Activated naive CD8-positive, alpha-beta T cell treated with anti-CD3 and anti-CD28 coated beads for 36 hours (primary cell): ENCODE data around the gene SOX6. TPM values are rescaled to one million over a fixed set of nuclear protein-coding genes. Genes with fewer than 3 reads are reported as not detected.
"Not testable (repeated sequence)": the region's sequence is repeated elsewhere in the genome, so short reads cannot be mapped to it uniquely, and the experiment has no call there.

Source experiments
- DNase-seq: peaks from one replicate; pipeline ENCODE4 v3.0.0; 2021
- H3K27ac Mint-ChIP-seq: one replicate; pipeline ENCODE4 v1.8.0; 2022; ENCODE audit warnings: mild to moderate bottlenecking, moderate library complexity, mixed read lengths
- H3K27me3 Mint-ChIP-seq: one replicate; pipeline ENCODE4 v1.8.0; 2022; ENCODE audit warnings: mild to moderate bottlenecking, mixed read lengths
- H3K36me3 Mint-ChIP-seq: one replicate; pipeline ENCODE4 v1.8.0; 2021; ENCODE audit warnings: mild to moderate bottlenecking, mixed read lengths
- H3K4me1 Mint-ChIP-seq: one replicate; pipeline ENCODE4 v1.8.0; 2021; ENCODE audit warnings: mixed read lengths
- H3K4me3 Mint-ChIP-seq: one replicate; pipeline ENCODE4 v1.8.0; 2022; ENCODE audit warnings: mild to moderate bottlenecking, moderate library complexity, mixed read lengths
- H3K9me3 Mint-ChIP-seq: one replicate; pipeline ENCODE4 v1.8.0; 2022; ENCODE audit warnings: mixed read lengths
- total RNA-seq, 2 experiments: library from RNA; stranded (reverse); gene quantifications; one replicate each; pipeline ENCODE4 v1.2.3, GENCODE V29; 2021

Gene SOX6
- under 1 TPM in 1 of 2 experiments, not detected in 1; 0.04 TPM for total RNA-seq

GRCh38 chr11:16356057-16356760 lies at the start of gene SOX6:
Gene SOX6, minus strand, starts transcription at chr11:16356546. Its CDS starts 15,298 bp downstream, at chr11:16341248.
- DNase-seq: no peak
- Mint-ChIP-seq H3K36me3 (no peaks in the 10 kb centered on the region), H3K4me1 (no peaks in the 10 kb centered on the region), H3K9me3 (no peaks in the 10 kb centered on the region), H3K27ac (no peak within 1 kb of the TSS), H3K4me3 (no peak within 1 kb of the TSS), H3K27me3 (no peaks in the 10 kb centered on the region)

DNA sequence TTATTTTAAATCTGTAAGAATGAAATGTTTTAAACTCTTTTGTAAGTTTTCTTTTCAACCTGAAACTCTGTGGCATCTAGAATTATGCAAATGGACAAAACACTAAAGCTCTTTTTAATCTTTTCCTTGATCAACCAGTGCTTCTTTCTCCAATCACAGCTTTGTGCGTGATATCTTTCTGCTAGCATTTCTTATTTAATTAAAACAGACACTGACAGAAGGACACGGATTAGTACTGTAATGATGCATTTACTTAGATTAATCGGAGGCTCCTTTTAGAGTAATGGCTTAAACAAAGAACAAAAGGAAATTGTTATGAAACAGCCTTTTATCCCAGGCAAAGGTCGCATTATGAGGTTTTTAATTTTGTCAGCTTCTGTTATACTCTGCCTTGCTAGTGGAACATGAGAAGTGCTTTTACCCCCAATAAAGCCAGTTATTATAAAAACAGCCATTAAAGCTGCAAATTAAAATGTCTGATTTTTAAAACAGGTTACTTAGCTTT lies 48.5 kb upstream of the SOX6 start:
- Mint-ChIP-seq H3K27me3 (no peaks in the 10 kb centered on the region), H3K9me3 (peaks cover 3% of the 10 kb centered on the region), H3K4me1 (no peaks in the 10 kb centered on the region), H3K4me3 (no peak overlapping the region), H3K27ac (no peak overlapping the region), H3K36me3 (no peaks in the 10 kb centered on the region)
- no peak for DNase-seq

DNA sequence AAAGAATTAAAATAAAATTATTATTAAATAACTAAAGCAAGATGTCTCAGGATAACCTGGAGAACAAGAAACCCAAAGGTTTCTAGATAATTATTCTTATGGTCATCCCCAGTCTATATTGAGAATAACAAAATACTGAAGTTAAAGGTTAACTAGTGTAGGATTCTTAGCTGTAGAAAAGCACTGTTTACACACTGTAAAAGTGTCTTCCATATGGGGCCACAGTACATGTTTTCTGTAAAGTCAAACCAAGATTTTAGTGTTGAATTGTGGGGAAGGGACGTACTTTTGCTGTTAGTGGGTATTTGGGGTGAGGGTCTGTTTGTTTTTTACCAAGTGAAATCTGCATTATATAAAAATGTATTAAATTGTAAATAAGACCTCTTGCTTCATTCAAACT lies 47.5 kb upstream of the SOX6 start:
- Mint-ChIP-seq H3K9me3 (peaks cover 3% of the 10 kb centered on the region), H3K4me1 (no peaks in the 10 kb centered on the region), H3K36me3 (no peaks in the 10 kb centered on the region), H3K4me3 (no peak overlapping the region), H3K27ac (no peak overlapping the region), H3K27me3 (no peaks in the 10 kb centered on the region)
- DNase-seq: no peak

DNA sequence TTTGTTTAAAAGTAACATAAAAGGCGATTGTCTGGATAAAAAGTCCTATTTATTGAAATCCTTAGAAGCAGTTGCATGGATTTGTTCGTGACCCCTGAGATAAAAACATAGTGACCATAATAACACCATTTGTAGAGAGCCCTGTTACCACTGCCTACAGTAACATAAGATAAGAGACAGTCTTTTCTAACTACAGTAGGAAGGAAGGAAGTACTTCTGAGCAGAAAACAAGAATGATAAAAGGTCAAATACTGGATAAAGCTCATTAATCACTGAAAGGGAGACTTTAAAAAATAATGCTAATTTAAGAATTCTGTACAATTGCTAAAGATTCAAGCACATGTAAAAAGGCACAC lies 47.1 kb upstream of the SOX6 start:
- Mint-ChIP-seq H3K27me3 (no peaks in the 10 kb centered on the region), H3K9me3 (peaks cover 3% of the 10 kb centered on the region)
- no peak for DNase-seq

GRCh38 chr11:16402654-16403447 lies 46.5 kb upstream of the SOX6 start:
- Mint-ChIP-seq H3K4me1 (no peaks in the 10 kb centered on the region), H3K4me3 (no peak overlapping the region), H3K9me3 (peaks cover 3% of the 10 kb centered on the region), H3K27ac (no peak overlapping the region), H3K36me3 (no peaks in the 10 kb centered on the region), H3K27me3 (no peaks in the 10 kb centered on the region)
- no peak for DNase-seq

More for the DNA sequence above, 47.1 kb upstream of the SOX6 start:
- Mint-ChIP-seq H3K4me1 (no peaks in the 10 kb centered on the region), H3K27ac (no peak overlapping the region), H3K4me3 (no peak overlapping the region), H3K36me3 (no peaks in the 10 kb centered on the region)

DNA sequence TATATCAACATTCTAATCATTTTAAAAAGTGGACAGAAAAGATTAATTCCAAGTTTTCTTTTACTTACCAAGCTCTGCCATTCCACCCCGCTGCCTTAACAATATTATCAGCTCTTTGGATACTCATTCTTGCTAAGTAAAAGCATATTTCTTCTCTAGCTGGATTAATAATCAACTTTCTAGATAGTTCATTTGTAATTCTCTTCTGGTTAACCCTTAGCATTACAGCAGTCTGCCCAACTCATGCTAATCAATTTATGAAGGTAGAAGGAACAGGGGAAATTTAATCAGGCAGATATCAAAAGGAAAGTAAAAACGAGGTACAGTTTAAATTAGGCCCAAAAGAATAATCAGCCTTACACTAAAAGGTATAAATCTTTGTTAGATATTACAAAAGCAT lies 41.0 kb upstream of the SOX6 start:
- DNase-seq: no peak
- no peak overlapping the region for H3K4me3 Mint-ChIP-seq
- H3K36me3 Mint-ChIP-seq: no peaks in the 10 kb centered on the region
- no peak overlapping the region for H3K27ac Mint-ChIP-seq
- H3K4me1 Mint-ChIP-seq: no peaks in the 10 kb centered on the region
- peaks cover 3% of the 10 kb centered on the region for H3K9me3 Mint-ChIP-seq
- H3K27me3 Mint-ChIP-seq: no peaks in the 10 kb centered on the region

- Mint-ChIP-seq H3K36me3 (no peaks in the 10 kb centered on the region), H3K9me3 (no peaks in the 10 kb centered on the region), H3K27me3 (no peaks in the 10 kb centered on the region), H3K4me1 (no peaks in the 10 kb centered on the region), H3K27ac (no peak overlapping the region), H3K4me3 (no peak overlapping the region)
- no peak for DNase-seq
These were observed 39.3 kb upstream of the SOX6 start for GRCh38 chr11:16395601-16396000.

- no peak for DNase-seq
- Mint-ChIP-seq H3K27ac (no peak overlapping the region), H3K4me1 (no peaks in the 10 kb centered on the region), H3K27me3 (no peaks in the 10 kb centered on the region), H3K36me3 (no peaks in the 10 kb centered on the region), H3K9me3 (peaks cover 2% of the 10 kb centered on the region), H3K4me3 (no peak overlapping the region)
These were observed 38.6 kb upstream of the SOX6 start for GRCh38 chr11:16394947-16395346.

GRCh38 chr11:16393340-16393739 lies 37.0 kb upstream of the SOX6 start:
- no peaks in the 10 kb centered on the region for H3K27me3 Mint-ChIP-seq
- H3K4me1 Mint-ChIP-seq: no peaks in the 10 kb centered on the region
- H3K27ac Mint-ChIP-seq: no peak overlapping the region
- H3K36me3 Mint-ChIP-seq: no peaks in the 10 kb centered on the region
- DNase-seq: no peak
- peaks cover 4% of the 10 kb centered on the region for H3K9me3 Mint-ChIP-seq
- H3K4me3 Mint-ChIP-seq: no peak overlapping the region

GRCh38 chr11:16392616-16393015 lies 36.3 kb upstream of the SOX6 start:
- no peak overlapping the region for H3K27ac Mint-ChIP-seq
- no peaks in the 10 kb centered on the region for H3K4me1 Mint-ChIP-seq
- no peak overlapping the region for H3K4me3 Mint-ChIP-seq
- H3K36me3 Mint-ChIP-seq: no peaks in the 10 kb centered on the region
- H3K9me3 Mint-ChIP-seq: peaks cover 4% of the 10 kb centered on the region
- H3K27me3 Mint-ChIP-seq: no peaks in the 10 kb centered on the region
- no peak for DNase-seq

- H3K4me1 Mint-ChIP-seq, H3K9me3 Mint-ChIP-seq, H3K36me3 Mint-ChIP-seq, DNase-seq, H3K27me3 Mint-ChIP-seq, H3K4me3 Mint-ChIP-seq, H3K27ac Mint-ChIP-seq: not testable (repeated sequence)
These were observed 34.5 kb upstream of the SOX6 start for GRCh38 chr11:16390826-16391225.

DNA sequence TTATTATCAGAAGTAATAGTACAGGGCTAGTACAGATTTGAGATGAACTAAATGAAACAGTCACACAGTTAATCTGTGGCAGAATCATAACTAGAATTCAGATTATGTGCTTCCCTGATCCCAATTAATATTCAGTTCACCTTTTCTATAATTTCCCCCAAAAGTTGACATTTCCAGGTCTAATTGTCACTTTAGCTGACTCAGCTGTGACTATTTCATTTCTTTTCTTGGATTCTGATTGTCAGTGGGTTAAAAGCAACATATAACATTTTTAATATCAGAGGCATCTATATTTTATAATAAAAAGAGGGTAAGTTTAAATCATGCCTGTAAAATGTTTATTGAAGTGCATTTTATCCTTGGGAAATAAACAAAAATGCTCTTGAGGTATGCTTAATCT lies 28.8 kb upstream of the SOX6 start:
- Mint-ChIP-seq H3K27ac (no peak overlapping the region), H3K9me3 (peaks cover 3% of the 10 kb centered on the region), H3K4me1 (no peaks in the 10 kb centered on the region), H3K36me3 (no peaks in the 10 kb centered on the region), H3K27me3 (no peaks in the 10 kb centered on the region), H3K4me3 (no peak overlapping the region)
- DNase-seq: no peak

GRCh38 chr11:16382638-16383380 lies 26.5 kb upstream of the SOX6 start:
- no peaks in the 10 kb centered on the region for H3K4me1 Mint-ChIP-seq
- H3K27me3 Mint-ChIP-seq: no peaks in the 10 kb centered on the region
- DNase-seq: no peak
- no peak overlapping the region for H3K27ac Mint-ChIP-seq
- no peaks in the 10 kb centered on the region for H3K36me3 Mint-ChIP-seq
- no peaks in the 10 kb centered on the region for H3K9me3 Mint-ChIP-seq
- no peak overlapping the region for H3K4me3 Mint-ChIP-seq

DNA sequence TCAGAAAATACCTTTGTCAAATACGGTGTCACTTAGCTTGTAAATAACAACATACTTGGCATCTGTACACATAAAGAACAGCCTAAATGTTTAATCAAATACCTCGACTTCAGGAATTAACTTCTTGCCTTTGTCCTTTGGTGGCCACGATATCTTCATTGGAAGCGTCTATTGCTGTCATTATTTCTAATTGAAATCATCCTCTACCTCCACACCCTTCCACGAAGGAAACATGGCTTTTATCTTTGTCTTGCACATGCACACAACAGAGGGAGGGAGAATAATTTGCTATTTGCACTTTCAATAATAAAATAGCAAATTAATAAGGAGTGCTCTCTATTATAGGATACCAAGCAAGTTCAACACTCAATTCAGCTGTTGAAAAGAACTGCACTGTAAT lies 25.8 kb upstream of the SOX6 start:
- Mint-ChIP-seq H3K4me1 (no peaks in the 10 kb centered on the region), H3K9me3 (no peaks in the 10 kb centered on the region), H3K36me3 (no peaks in the 10 kb centered on the region), H3K27me3 (no peaks in the 10 kb centered on the region), H3K27ac (no peak overlapping the region), H3K4me3 (no peak overlapping the region)
- DNase-seq: no peak

DNA sequence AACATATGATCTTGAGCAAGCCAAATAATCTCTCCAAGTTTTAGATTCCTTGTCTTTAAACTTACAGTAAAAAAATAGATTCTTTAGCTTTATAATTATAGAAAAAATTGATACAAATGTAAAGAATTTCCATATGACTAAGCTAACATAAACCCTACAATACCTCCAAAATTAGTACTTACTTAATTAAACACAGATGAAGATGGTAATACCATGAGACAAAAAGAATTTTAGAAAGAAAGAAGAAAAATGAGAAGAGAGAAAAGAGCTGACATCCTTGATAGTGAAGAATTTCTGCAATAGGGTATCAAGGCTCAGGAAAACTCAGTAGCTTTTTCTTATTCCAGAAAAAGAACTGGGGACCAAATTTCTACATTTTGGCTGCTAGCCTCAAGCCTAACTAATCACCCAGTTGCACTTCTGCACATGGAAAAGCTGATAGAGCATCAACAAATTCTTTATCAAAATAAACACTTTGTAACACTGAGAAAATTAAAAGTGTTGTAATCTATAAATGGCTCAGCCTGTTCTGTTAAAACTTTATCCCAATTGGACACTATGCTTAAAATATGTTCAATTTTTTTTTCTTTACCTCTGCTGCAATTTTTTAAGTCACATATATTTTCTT lies 24.7 kb upstream of the SOX6 start:
- H3K9me3 Mint-ChIP-seq: no peaks in the 10 kb centered on the region
- no peaks in the 10 kb centered on the region for H3K4me1 Mint-ChIP-seq
- H3K27ac Mint-ChIP-seq: no peak overlapping the region
- H3K27me3 Mint-ChIP-seq: no peaks in the 10 kb centered on the region
- no peaks in the 10 kb centered on the region for H3K36me3 Mint-ChIP-seq
- H3K4me3 Mint-ChIP-seq: no peak overlapping the region
- DNase-seq: no peak
